ENCODE results near the gene INS.

The INS gene

GRCh38 chr11:2169005-2169378 is 8.0 kb upstream of the INS start:
- no peak for DNase-seq (ENCODE audit: low spot score)
- TF ChIP-seq CTCF (IDR thresholded peaks at IDR 0.05; ENCODE audit: extremely low read depth, insufficient read depth, missing control alignments) = no peak
- in situ Hi-C loops (cut with MboI; ENCODE audit: low pct_unique_long_range_greater_than_20kb, low sequenced_read_pairs, unreplicated experiment) = loop anchor here (25.0 kb wide), 1 partner anchor 482 kb away; the partner anchor contains the start of gene KRTAP5-6

GRCh38 chr11:2168286-2169004 is 7.4 kb upstream of the INS start:
- in situ Hi-C loops (cut with MboI; ENCODE audit: low pct_unique_long_range_greater_than_20kb, low sequenced_read_pairs, unreplicated experiment) = loop anchor here (25.0 kb wide), 1 partner anchor 481 kb away; the partner anchor contains the start of gene KRTAP5-6
- no peak for DNase-seq (ENCODE audit: low spot score)
- no peak for TF ChIP-seq CTCF (IDR thresholded peaks at IDR 0.05; ENCODE audit: extremely low read depth, insufficient read depth, missing control alignments)

- no peak for TF ChIP-seq CTCF (IDR thresholded peaks at IDR 0.05; ENCODE audit: extremely low read depth, insufficient read depth, missing control alignments)
- in situ Hi-C loops (cut with MboI; ENCODE audit: low pct_unique_long_range_greater_than_20kb, low sequenced_read_pairs, unreplicated experiment) = loop anchor here (25.0 kb wide), 1 partner anchor 480 kb away; the partner anchor contains the start of gene KRTAP5-6
Measured at GRCh38 chr11:2167141-2168045, 6.4 kb upstream of the INS start.

DNA sequence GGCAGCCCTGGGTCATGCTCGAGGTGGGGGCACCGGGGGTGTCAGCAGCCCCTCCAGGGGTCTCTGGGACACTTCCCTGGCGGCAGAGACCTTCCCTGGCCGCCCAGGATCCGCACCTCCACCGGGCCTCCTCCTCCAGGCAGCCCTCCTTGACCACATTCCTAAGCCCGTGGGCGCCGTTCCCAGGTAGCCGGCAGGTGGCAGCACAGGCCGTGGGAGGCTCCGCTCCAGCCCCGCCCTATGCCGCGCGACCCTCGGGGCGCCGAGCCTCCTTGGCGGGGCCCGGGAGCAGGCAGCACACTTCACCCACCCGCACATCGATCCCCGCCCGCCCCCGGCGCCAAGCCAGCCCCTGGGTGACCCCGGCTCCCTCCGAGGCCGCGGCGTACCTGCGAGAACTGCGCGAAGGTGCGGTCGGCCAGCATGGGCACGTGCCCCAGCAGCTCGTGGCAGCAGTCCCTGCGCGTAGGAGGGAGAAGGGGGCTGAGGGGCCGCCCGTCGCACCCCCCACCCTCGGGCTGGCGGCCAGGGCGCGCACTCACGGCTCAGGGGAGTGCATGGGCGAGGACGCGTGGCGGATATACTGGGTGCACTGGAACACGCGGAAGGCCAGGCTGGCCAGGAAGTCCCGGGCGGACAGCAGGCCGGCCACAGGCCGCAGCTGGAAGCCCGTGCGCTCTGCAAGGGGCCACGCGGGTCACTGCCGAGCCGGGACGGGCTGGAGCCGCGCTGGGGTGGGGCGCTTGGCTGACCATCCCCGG is 5.3 kb upstream of the INS start:
- in situ Hi-C loops (cut with MboI; ENCODE audit: low pct_unique_long_range_greater_than_20kb, low sequenced_read_pairs, unreplicated experiment) = loop anchor here (25.0 kb wide), 1 partner anchor 479 kb away; the partner anchor contains the start of gene KRTAP5-6
- peak; percentile 79 for DNase-seq (ENCODE audit: low spot score)
- peak; percentile 62 for TF ChIP-seq CTCF (IDR thresholded peaks at IDR 0.05; ENCODE audit: extremely low read depth, insufficient read depth, missing control alignments)

More at GRCh38 chr11:2167141-2168045, 6.4 kb upstream of the INS start:
- no peak for DNase-seq (ENCODE audit: low spot score)

- in situ Hi-C loops (cut with MboI; ENCODE audit: low pct_unique_long_range_greater_than_20kb, low sequenced_read_pairs, unreplicated experiment) = loop anchor here (25.0 kb wide), 1 partner anchor 478 kb away; the partner anchor contains the start of gene KRTAP5-6
- no peak for DNase-seq (ENCODE audit: low spot score)
- no peak for TF ChIP-seq CTCF (IDR thresholded peaks at IDR 0.05; ENCODE audit: extremely low read depth, insufficient read depth, missing control alignments)
Measured at GRCh38 chr11:2165571-2165970, 4.6 kb upstream of the INS start.

Measured in GM13977 (cell line).